Bronchial epithelial cell (primary cell): ENCODE data around the gene TM9SF1. TPM values are rescaled to one million over a fixed set of nuclear protein-coding genes. Genes with fewer than 3 reads are reported as not detected.

ENCODE experiments used
- DNase-seq: peaks from one replicate; pipeline ENCODE4 v3.0.0-alpha.2; 2010; ENCODE audit warnings: low read depth
- FAIRE-seq: peaks from 2 replicates; lab custom pipeline; 2011; peaks lifted over from hg19 to GRCh38; lab: Jason Lieb, UNC
- H3K27me3 ChIP-seq: 2 replicates; pipeline ENCODE4 v1.5.1; 2011; ENCODE audit warnings: low read length; ENCODE audit not compliant: control insufficient read depth, insufficient read depth
- H3K36me3 ChIP-seq: 2 replicates; pipeline ENCODE4 v1.5.1; 2011; ENCODE audit warnings: low read length; ENCODE audit not compliant: control insufficient read depth, insufficient read depth
- H3K4me3 ChIP-seq: 2 replicates; pipeline ENCODE4 v1.5.1; 2011; ENCODE audit warnings: mild to moderate bottlenecking, low read depth, low read length, control low read depth
- CTCF ChIP-seq: IDR thresholded peaks from 2 replicates; pipeline ENCODE4 v1.5.1; 2011; ENCODE audit warnings: mild to moderate bottlenecking, moderate library complexity, low read length, control low read depth, inconsistent platforms; ENCODE audit not compliant: insufficient read depth, severe bottlenecking
- total RNA-seq: library from RNA; depleted of rRNA; stranded (reverse); fragments of >200 nt; gene quantifications from 2 replicates; pipeline ENCODE4 v1.2.1, GENCODE V29; 2014

Gene TM9SF1
- total RNA-seq, 1 donor from 2014 or later, result 67.9 TPM

DNA sequence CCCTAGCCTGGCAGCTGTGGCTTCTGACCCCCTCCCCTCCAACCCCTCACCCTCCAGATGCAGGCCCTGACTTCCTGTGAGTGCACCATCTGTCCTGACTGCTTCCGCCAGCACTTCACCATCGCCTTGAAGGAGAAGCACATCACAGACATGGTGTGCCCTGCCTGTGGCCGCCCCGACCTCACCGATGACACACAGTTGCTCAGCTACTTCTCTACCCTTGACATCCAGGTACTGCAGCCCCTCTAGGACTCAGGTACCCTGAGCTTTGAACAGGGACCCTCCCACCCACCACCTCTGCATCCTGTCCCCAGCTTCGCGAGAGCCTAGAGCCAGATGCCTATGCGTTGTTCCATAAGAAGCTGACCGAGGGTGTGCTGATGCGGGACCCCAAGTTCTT is 40.1 kb downstream of the TM9SF1 start:
- no peak for FAIRE-seq
- no peak for DNase-seq
- Histone ChIP-seq H3K36me3 (peaks cover 48% of the 10 kb centered on the region), H3K4me3 (no peak overlapping the region), H3K27me3 (no peaks in the 10 kb centered on the region)
- no peak for TF ChIP-seq CTCF

- no peak for TF ChIP-seq CTCF
- H3K36me3 ChIP-seq, result peaks cover 37% of the 10 kb centered on the region
- FAIRE-seq (peak; percentile 62), DNase-seq (no peak)
- H3K4me3 ChIP-seq, result no peak overlapping the region
- H3K27me3 ChIP-seq, result no peaks in the 10 kb centered on the region
Observed at GRCh38 chr14:24151404-24152080, 43.7 kb downstream of the TM9SF1 start.

DNA sequence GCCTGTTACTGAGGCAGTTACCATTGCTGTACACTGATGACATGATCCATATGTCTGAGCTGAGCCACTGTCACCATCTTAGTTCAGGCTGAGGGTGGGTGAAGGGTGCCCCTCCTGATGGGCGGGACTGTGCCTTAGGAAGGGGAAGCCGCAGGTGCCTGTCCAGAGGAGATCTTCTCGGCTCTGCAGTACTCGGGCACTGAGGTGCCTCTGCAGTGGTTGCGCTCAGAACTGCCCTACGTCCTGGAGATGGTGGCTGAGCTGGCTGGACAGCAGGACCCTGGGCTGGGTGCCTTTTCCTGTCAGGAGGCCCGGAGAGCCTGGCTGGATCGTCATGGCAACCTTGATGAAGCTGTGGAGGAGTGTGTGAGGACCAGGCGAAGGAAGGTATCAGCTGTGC is 44.2 kb downstream of the TM9SF1 start:
- no peak for TF ChIP-seq CTCF
- no peak for FAIRE-seq
- no peak for DNase-seq
- Histone ChIP-seq H3K27me3 (no peaks in the 10 kb centered on the region), H3K4me3 (no peak overlapping the region), H3K36me3 (peaks cover 35% of the 10 kb centered on the region)

DNA sequence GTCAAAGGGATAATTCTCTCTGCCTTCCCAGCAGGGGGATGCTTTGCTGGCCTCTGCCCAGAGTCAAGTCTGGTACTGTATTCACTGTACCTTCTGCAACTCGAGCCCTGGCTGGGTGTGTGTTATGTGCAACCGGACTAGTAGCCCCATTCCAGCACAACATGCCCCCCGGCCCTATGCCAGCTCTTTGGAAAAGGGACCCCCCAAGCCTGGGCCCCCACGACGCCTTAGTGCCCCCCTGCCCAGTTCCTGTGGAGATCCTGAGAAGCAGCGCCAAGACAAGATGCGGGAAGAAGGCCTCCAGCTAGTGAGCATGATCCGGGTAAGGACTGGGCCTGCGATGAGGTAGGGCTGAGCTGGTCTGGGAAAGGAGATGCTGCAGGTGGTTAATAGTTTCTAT is 44.7 kb downstream of the TM9SF1 start:
- Histone ChIP-seq H3K36me3 (peaks cover 33% of the 10 kb centered on the region), H3K4me3 (no peak overlapping the region), H3K27me3 (no peaks in the 10 kb centered on the region)
- TF ChIP-seq CTCF, result no peak
- FAIRE-seq, result no peak
- no peak for DNase-seq

GRCh38 chr14:24150061-24150460 is 45.2 kb downstream of the TM9SF1 start:
- no peaks in the 10 kb centered on the region for H3K27me3 ChIP-seq
- no peak for TF ChIP-seq CTCF
- peaks cover 28% of the 10 kb centered on the region for H3K36me3 ChIP-seq
- FAIRE-seq, result no peak
- no peak for DNase-seq
- no peak overlapping the region for H3K4me3 ChIP-seq

DNA sequence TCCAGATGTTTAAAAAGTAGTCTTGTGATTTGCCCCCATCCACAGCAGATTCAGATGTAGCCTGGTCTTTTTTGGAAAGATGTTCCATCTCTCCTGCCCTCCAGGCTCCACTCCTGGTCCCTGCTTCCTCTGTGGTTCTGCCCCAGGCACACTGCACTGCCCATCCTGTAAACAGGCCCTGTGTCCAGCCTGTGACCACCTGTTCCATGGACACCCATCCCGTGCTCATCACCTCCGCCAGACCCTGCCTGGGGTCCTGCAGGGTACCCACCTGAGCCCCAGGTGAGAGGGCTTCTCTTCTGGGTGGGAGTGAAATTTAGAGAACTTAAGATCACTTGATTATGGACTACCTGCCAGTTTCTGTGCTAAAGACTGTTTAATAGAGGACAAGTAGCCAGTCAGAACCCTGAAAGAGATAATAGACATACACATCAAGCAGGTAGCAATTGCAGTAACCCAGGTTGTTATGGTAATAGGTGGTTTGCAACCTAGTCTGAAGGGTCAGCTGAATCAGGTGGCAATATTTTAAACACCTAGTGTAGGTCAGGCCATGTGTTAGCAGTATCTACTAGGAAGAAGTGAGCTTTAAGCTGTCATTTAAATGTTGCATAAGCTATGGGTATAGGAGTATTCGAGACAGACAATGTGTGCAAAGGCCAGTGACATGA is 45.8 kb downstream of the TM9SF1 start:
- FAIRE-seq, result no peak
- no peak for TF ChIP-seq CTCF
- peaks cover 24% of the 10 kb centered on the region for H3K36me3 ChIP-seq

More for the DNA sequence above, 45.8 kb downstream of the TM9SF1 start:
- DNase-seq, result no peak
- Histone ChIP-seq H3K4me3 (no peak overlapping the region), H3K27me3 (no peaks in the 10 kb centered on the region)
